HepG2 (cell line): ENCODE measurements around the gene KMT2B. TPM values are rescaled to one million over a fixed set of nuclear protein-coding genes. Genes with fewer than 3 reads are reported as not detected.

ENCODE experiments used
- ATAC-seq: fragments of 200-7000 bp; cut with Tn5 transposase; 3 replicates; pipeline ENCODE4 v1.9.1; 2020; ENCODE audit warnings: mild to moderate bottlenecking, moderate library complexity
- BruUV-seq: library from RNA; stranded (reverse); fragments of 400-500 nt; replicated peaks from 2 replicates; lab custom pipeline; 2021; lab: Mats Ljungman, UMichigan
- CTCF ChIA-PET: fragments of 300-600 bp; formaldehyde crosslinking; extraction: SDS; loops from one replicate; lab custom pipeline; 2021; ENCODE audit warnings: low total read pairs, inconsistent platforms, low intra/inter-chr PET ratio; lab: Yijun Ruan, JAX
- POLR2A ChIA-PET: fragments of 350-600 bp; sonication (Branson Sonifier 250); formaldehyde crosslinking; loops from one replicate; lab custom pipeline; 2020; ENCODE audit warnings: antibody characterized with exemption, inconsistent platforms; lab: Yijun Ruan, JAX
- DNase-seq: peaks from one replicate; pipeline ENCODE4 v3.0.0-alpha.2; 2015; ENCODE audit warnings: low spot score
- FAIRE-seq: peaks from 3 replicates; lab custom pipeline; 2011; peaks lifted over from hg19 to GRCh38; lab: Jason Lieb, UNC
- H2AFZ ChIP-seq: one replicate; pipeline ENCODE4 v1.6.1; 2011; ENCODE audit warnings: low read length, inconsistent platforms
- H3K27ac ChIP-seq: fragments of 300-600 bp; 3 replicates; pipeline ENCODE4 v1.8.0; 2011; ENCODE audit warnings: mixed run types, mild to moderate bottlenecking, mixed read lengths, low read length, inconsistent platforms; ENCODE audit not compliant: insufficient read depth; ENCODE audit errors: extremely low read length
- H3K27me3 ChIP-seq, 2 experiments: fragments of 200-600 bp in 1 of 2; 2 replicates in 1 of 2; 3 replicates in 1 of 2; pipeline versions ENCODE4 v1.6.0 to v1.8.0; 2011; ENCODE audit warnings: low read length in 2 of 2, mild to moderate bottlenecking in 2 of 2, moderate library complexity in 2 of 2, inconsistent platforms in 1 of 2; ENCODE audit not compliant: insufficient read depth in 2 of 2, control insufficient read depth in 1 of 2
- H3K36me3 ChIP-seq, 2 experiments: fragments of 200-600 bp in 1 of 2; replicated peaks in 1 of 2; 2 replicates in 1 of 2; 3 replicates in 1 of 2; pipeline versions ENCODE4 v1.5.1 to v1.8.0; 2011; ENCODE audit warnings: low read length in 2 of 2, inconsistent platforms in 1 of 2; ENCODE audit not compliant: insufficient read depth in 2 of 2, control insufficient read depth in 1 of 2
- H3K4me1 ChIP-seq: 2 replicates; pipeline ENCODE4 v1.5.1; 2012; ENCODE audit warnings: low read length, inconsistent platforms; ENCODE audit not compliant: insufficient read depth
- H3K4me2 ChIP-seq: 2 replicates; pipeline ENCODE4 v1.6.0; 2011; ENCODE audit warnings: low read depth, low read length, inconsistent platforms
- H3K4me3 ChIP-seq, 3 experiments: fragments of 200-600 bp in 1 of 3; sonication (generic), shearing (Covaris generic) in 1 of 3; replicated peaks in 1 of 3; 2 replicates each; pipeline ENCODE4 v1.5.1; 2011 to 2016; ENCODE audit warnings: low read length in 3 of 3, inconsistent platforms in 2 of 3, low read depth in 2 of 3, mild to moderate bottlenecking in 2 of 3, control low read depth in 1 of 3, mixed read lengths in 1 of 3; ENCODE audit not compliant: insufficient read depth in 1 of 3
- H3K79me2 ChIP-seq: one replicate; pipeline ENCODE4 v1.6.1; 2011; ENCODE audit warnings: low read length, inconsistent platforms; ENCODE audit not compliant: insufficient read depth
- H3K9ac ChIP-seq: 2 replicates; pipeline ENCODE4 v1.6.0; 2011; ENCODE audit warnings: mild to moderate bottlenecking, low read depth, low read length, inconsistent platforms; ENCODE audit not compliant: insufficient read depth
- H3K9me3 ChIP-seq: 2 replicates; pipeline ENCODE4 v1.5.1; 2012; ENCODE audit warnings: mild to moderate bottlenecking, low read length
- H4K20me1 ChIP-seq: 2 replicates; pipeline ENCODE4 v1.6.0; 2011; ENCODE audit warnings: inconsistent platforms, mild to moderate bottlenecking, low read length, moderate library complexity; ENCODE audit not compliant: insufficient read depth
- FOXA3 ChIP-seq: IDR thresholded peaks from 2 replicates; pipeline ENCODE4 v1.6.1; 2016; ENCODE audit warnings: missing genetic modification reagents, missing compliant biosample characterization
- GATAD2A ChIP-seq: IDR thresholded peaks from 2 replicates; pipeline ENCODE4 v1.6.1; 2016
- HCFC1 ChIP-seq: fragments of 150-350 bp; IDR thresholded peaks from 2 replicates; pipeline ENCODE4 v1.6.1; 2014; ENCODE audit warnings: low read depth, low read length
- KLF16 ChIP-seq, 2 experiments: sonication (generic) in 1 of 2; formaldehyde crosslinking in 1 of 2; IDR thresholded peaks; 2 replicates each; pipeline versions ENCODE4 v1.6.1 to v1.8.0; 2016 to 2023; ENCODE audit warnings: missing genetic modification reagents in 2 of 2, missing compliant biosample characterization in 1 of 2
- MIER3 ChIP-seq: IDR thresholded peaks from 2 replicates; pipeline ENCODE4 v1.6.1; 2016; ENCODE audit warnings: missing compliant biosample characterization, borderline replicate concordance
- NONO ChIP-seq, 2 experiments: fragments of 450-650 bp in 1 of 2; sonication (generic) in 1 of 2; formaldehyde crosslinking in 1 of 2; IDR thresholded peaks in 1 of 2; conservative IDR thresholded peaks in 1 of 2; 2 replicates each; pipeline versions ENCODE4 v1.6.1 to v1.8.0; 2017 to 2022; ENCODE audit warnings: mild to moderate bottlenecking in 1 of 2, missing genetic modification reagents in 1 of 2, moderate library complexity in 1 of 2
- NR2F6 ChIP-seq, 2 experiments: IDR thresholded peaks; 2 replicates each; pipeline ENCODE4 v1.6.1; 2016; ENCODE audit warnings: antibody characterized with exemption in 1 of 2, mild to moderate bottlenecking in 1 of 2
- SMYD3 ChIP-seq: sonication (generic); formaldehyde crosslinking; IDR thresholded peaks from 2 replicates; pipeline ENCODE4 v1.8.1; 2023; ENCODE audit warnings: mild to moderate bottlenecking, missing genetic modification reagents
- SUZ12 ChIP-seq: fragments of 150-350 bp; IDR thresholded peaks from 2 replicates; pipeline ENCODE4 v1.6.1; 2014; ENCODE audit warnings: low read depth, low read length
- THAP11 ChIP-seq: IDR thresholded peaks from 2 replicates; pipeline ENCODE4 v1.6.1; 2016; ENCODE audit warnings: missing biosample characterization, missing genetic modification reagents
- TSC22D2 ChIP-seq: sonication (generic); formaldehyde crosslinking; IDR thresholded peaks from 2 replicates; pipeline ENCODE4 v1.5.1; 2020; ENCODE audit warnings: missing genetic modification reagents, mild to moderate bottlenecking, borderline replicate concordance
- YEATS2 ChIP-seq: sonication (generic); formaldehyde crosslinking; IDR thresholded peaks from 2 replicates; pipeline ENCODE4 v1.4.0; 2020; ENCODE audit warnings: missing genetic modification reagents, borderline replicate concordance
- ZFX ChIP-seq: sonication (generic); formaldehyde crosslinking; IDR thresholded peaks from 2 replicates; pipeline ENCODE4 v1.4.0; 2020; ENCODE audit warnings: mild to moderate bottlenecking, low read depth, missing genetic modification reagents, moderate library complexity
- ZMYM4 ChIP-seq: sonication (generic); formaldehyde crosslinking; IDR thresholded peaks from 2 replicates; pipeline ENCODE4 v1.8.1; 2023; ENCODE audit warnings: mild to moderate bottlenecking, missing genetic modification reagents
- ZNF235 ChIP-seq: sonication (generic); formaldehyde crosslinking; IDR thresholded peaks from 2 replicates; pipeline ENCODE4 v1.8.1; 2023; ENCODE audit warnings: mild to moderate bottlenecking, missing genetic modification reagents, borderline replicate concordance
- WGBS: methylation state at CpG from one replicate; pipeline ENCODE4 v1.1.6; 2017; ENCODE audit warnings: low lambda C conversion rate; 5-methylcytosine and 5-hydroxymethylcytosine counted together
- in situ Hi-C: cut with HindIII; loops from 2 replicates; pipeline ENCODE4 v1.10.0; 2017; ENCODE audit warnings: low pct_unique_long_range_greater_than_20kb; ENCODE audit not compliant: extremely low pct_ligation_motif_present
- intact Hi-C: fragments of 100-400 bp; cut with micrococcal nuclease; formaldehyde crosslinking; loops from one replicate; pipeline ENCODE4 v1.10.0; 2022; ENCODE audit not compliant: unreplicated experiment
- polyA plus RNA-seq, 8 experiments: library from polyadenylated mRNA; depleted of rRNA in 3 of 8; stranded (reverse) in 7 of 8; unstranded in 1 of 8; fragments of >200 nt; fragmentation: Illumina TruSeq in 4 of 8; extraction: Trizol in 4 of 8; gene quantifications; 2 replicates each; pipeline versions ENCODE4 v1.2.1 to v1.2.3, GENCODE V29; 2011 to 2016; ENCODE audit warnings: low read depth in 4 of 8, missing spikeins in 1 of 8, mixed read lengths in 1 of 8; ENCODE audit not compliant: insufficient read depth in 1 of 8
- total RNA-seq, 5 experiments: library from RNA; depleted of rRNA; stranded (reverse); fragments of >200 nt; fragmentation: Illumina TruSeq; extraction: Trizol; gene quantifications; 2 replicates each; pipeline ENCODE4 v1.2.3, GENCODE V29; 2016; ENCODE audit warnings: low read depth in 1 of 5
- TF ChIP-seq, protein P1 (sequence below): sonication (generic); formaldehyde crosslinking; IDR thresholded peaks from 2 replicates; pipeline ENCODE4 v1.9.0; 2022; ENCODE audit warnings: missing genetic modification reagents, mild to moderate bottlenecking, borderline replicate concordance
- TF ChIP-seq, protein P2 (sequence below): sonication (generic); formaldehyde crosslinking; IDR thresholded peaks from 2 replicates; pipeline ENCODE4 v1.5.0; 2020; ENCODE audit warnings: mild to moderate bottlenecking, missing genetic modification reagents, borderline replicate concordance

Gene KMT2B
- total and polyA plus RNA-seq, 2 of the 13 experiments (the other 11 are each of a cell fraction or from before 2014, with no cell fraction given) = 6.2 to 16.9 TPM

DNA sequence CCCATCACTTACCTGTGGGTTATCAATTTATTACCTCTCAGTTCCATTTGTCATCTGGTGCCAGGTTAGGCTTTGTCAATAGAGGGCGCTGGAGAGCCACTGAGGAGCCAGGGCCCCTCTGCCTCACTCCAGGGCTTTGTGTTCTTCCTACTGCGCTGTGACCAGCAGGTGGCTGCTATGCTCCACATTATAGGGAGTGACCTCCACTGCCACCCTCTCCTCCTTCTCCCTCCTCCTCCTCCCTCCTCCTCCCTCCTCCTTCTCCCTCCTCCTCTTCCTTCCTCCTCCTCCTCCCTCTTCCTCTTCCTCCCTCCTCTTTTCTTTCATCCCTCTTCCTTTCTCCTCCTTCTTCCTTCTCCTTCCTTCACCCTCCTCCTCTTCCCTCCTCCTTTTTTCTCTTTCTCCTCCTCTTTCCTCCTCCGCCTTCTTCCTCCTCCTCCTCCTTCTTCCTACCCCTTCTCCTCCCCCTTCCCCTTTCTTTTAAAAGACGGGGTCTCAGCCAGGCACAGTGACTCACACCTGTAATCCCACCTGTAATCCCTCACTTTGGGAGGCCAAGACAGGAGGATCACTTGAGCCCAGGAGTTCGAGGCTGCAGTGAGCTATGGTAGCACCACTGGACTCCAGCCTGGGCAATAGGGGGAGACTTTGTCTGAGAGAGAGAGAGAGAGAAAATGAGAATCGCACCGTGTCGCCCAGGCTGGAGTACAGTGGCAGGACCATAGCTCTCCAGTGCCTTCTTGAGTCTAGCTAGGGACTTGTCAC, 23.8 kb upstream of the KMT2B start:
- H3K27ac ChIP-seq = no peak overlapping the region
- no peaks in the 10 kb centered on the region for H3K36me3 ChIP-seq
- intact Hi-C loops (loop anchor here (1.0 to 10.0 kb wide), 3 partner anchors 22 to 121 kb away; partner anchors contain the start of genes IGFLR1, LIN37, PRODH2 and PSENEN), in situ Hi-C loops (loop anchor here (10.0 kb wide), 1 partner anchor 121 kb away; the partner anchor contains the start of gene PRODH2)
- H3K9me3 ChIP-seq = no peaks in the 10 kb centered on the region
- H3K9ac ChIP-seq = no peak overlapping the region
- no peak overlapping the region for H2AFZ ChIP-seq
- DNase-seq = peak; percentile 81
- no peaks in the 10 kb centered on the region for H3K27me3 ChIP-seq
- CTCF ChIA-PET = interaction anchor here (0.6 to 6.1 kb wide), 11 partner anchors 8 to 237 kb away, joined by 3 to 201 read pairs (median 5); partner anchors contain the start of gene KMT2B
- FAIRE-seq = peak; percentile 94
- 36% methylated on average over 8 of the region's 8 CpGs for WGBS
- H4K20me1 ChIP-seq = no peaks in the 10 kb centered on the region
- no TSS peak for BruUV-seq
- H3K4me2 ChIP-seq = no peak overlapping the region
- H3K79me2 ChIP-seq = no peaks in the 10 kb centered on the region
- ATAC-seq = peak; percentile 96
- no peak overlapping the region for H3K4me3 ChIP-seq
- POLR2A ChIA-PET = interaction anchor here (0.9 kb wide), 1 partner anchor 126 kb away, joined by 5 read pairs; no protein-coding TSS in a partner anchor
- H3K4me1 ChIP-seq = peaks cover 32% of the 10 kb centered on the region
- TF ChIP-seq YEATS2 (CRISPR knock-in tag) = 0 out of 2 replicates have a peak, but pooled peaks have one; percentile 51
- TF ChIP-seq, protein P1, sequence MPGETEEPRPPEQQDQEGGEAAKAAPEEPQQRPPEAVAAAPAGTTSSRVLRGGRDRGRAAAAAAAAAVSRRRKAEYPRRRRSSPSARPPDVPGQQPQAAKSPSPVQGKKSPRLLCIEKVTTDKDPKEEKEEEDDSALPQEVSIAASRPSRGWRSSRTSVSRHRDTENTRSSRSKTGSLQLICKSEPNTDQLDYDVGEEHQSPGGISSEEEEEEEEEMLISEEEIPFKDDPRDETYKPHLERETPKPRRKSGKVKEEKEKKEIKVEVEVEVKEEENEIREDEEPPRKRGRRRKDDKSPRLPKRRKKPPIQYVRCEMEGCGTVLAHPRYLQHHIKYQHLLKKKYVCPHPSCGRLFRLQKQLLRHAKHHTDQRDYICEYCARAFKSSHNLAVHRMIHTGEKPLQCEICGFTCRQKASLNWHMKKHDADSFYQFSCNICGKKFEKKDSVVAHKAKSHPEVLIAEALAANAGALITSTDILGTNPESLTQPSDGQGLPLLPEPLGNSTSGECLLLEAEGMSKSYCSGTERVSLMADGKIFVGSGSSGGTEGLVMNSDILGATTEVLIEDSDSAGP (CRISPR knock-in tag) = no peak
- TF ChIP-seq THAP11 (CRISPR knock-in tag) = peak; percentile 89
- peak; percentile 68 for TF ChIP-seq FOXA3
- TF ChIP-seq SUZ12 = no peak
- TF ChIP-seq ZMYM4 (CRISPR knock-in tag) = peak; percentile 53; the same call in 1 of the 2 replicates
- TF ChIP-seq KLF16 (CRISPR knock-in tag; IDR thresholded peaks at IDR 0.05) = peak in 1 of 2 experiments; percentile 66; a peak in 1 of 4 replicates
- no peak for TF ChIP-seq SMYD3 (CRISPR knock-in tag)
- no peak for TF ChIP-seq TSC22D2
- peak; percentile 78; the same call in 1 of the 2 replicates for TF ChIP-seq MIER3 (CRISPR knock-in tag)
- TF ChIP-seq ZNF235 = no peak
- TF ChIP-seq, protein P2, sequence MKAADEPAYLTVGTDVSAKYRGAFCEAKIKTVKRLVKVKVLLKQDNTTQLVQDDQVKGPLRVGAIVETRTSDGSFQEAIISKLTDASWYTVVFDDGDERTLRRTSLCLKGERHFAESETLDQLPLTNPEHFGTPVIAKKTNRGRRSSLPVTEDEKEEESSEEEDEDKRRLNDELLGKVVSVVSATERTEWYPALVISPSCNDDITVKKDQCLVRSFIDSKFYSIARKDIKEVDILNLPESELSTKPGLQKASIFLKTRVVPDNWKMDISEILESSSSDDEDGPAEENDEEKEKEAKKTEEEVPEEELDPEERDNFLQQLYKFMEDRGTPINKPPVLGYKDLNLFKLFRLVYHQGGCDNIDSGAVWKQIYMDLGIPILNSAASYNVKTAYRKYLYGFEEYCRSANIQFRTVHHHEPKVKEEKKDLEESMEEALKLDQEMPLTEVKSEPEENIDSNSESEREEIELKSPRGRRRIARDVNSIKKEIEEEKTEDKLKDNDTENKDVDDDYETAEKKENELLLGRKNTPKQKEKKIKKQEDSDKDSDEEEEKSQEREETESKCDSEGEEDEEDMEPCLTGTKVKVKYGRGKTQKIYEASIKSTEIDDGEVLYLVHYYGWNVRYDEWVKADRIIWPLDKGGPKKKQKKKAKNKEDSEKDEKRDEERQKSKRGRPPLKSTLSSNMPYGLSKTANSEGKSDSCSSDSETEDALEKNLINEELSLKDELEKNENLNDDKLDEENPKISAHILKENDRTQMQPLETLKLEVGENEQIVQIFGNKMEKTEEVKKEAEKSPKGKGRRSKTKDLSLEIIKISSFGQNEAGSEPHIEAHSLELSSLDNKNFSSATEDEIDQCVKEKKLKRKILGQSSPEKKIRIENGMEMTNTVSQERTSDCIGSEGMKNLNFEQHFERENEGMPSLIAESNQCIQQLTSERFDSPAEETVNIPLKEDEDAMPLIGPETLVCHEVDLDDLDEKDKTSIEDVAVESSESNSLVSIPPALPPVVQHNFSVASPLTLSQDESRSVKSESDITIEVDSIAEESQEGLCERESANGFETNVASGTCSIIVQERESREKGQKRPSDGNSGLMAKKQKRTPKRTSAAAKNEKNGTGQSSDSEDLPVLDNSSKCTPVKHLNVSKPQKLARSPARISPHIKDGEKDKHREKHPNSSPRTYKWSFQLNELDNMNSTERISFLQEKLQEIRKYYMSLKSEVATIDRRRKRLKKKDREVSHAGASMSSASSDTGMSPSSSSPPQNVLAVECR = peak; percentile 62; the same call in 1 of the 2 replicates
- peak; percentile 45; the same call in 1 of the 2 replicates for TF ChIP-seq ZFX
- TF ChIP-seq NONO (IDR thresholded peaks at IDR 0.05) = no peak
- no peak for TF ChIP-seq NONO (CRISPR knock-in tag; conservative IDR thresholded peaks at IDR 0.05)
- peak; percentile 62; the same call in 1 of the 2 replicates for TF ChIP-seq GATAD2A
- peak; percentile 26; the same call in 1 of the 2 replicates for TF ChIP-seq HCFC1
- 0 out of 2 replicates have a peak, but pooled peaks have one; percentile 21 for TF ChIP-seq NR2F6 (IDR thresholded peaks at IDR 0.05)
- TF ChIP-seq NR2F6 (CRISPR knock-in tag; IDR thresholded peaks at IDR 0.05) = peak; percentile 77
